Adrenal gland (tissue), 12 donors: ENCODE data around the gene CCDC154. TPM values are rescaled to one million over a fixed set of nuclear protein-coding genes. Genes with fewer than 3 reads are reported as not detected.

Experiments used
- DNase-seq, 7 donors: peaks; one replicate each; pipeline ENCODE4 v3.0.0-alpha.2; 2019 to 2020
- H3K27ac ChIP-seq, 5 donors: fragments of 200-600 bp; sonication (generic) in 4 of 5; 1 replicate in 3 of 5; 2 replicates in 2 of 5; pipeline versions ENCODE4 v1.5.1 to v1.8.0; 2016 to 2020; ENCODE audit warnings: mild to moderate bottlenecking in 1 of 5
- H3K27me3 ChIP-seq: fragments of 200-600 bp; 2 replicates; pipeline ENCODE4 v1.8.0; 2021
- H3K36me3 ChIP-seq, 2 donors: fragments of 200-600 bp; replicated peaks in 1 of 2; 1 replicate in 1 of 2; 2 replicates in 1 of 2; pipeline versions ENCODE4 v1.5.1 to v1.8.0; 2018 to 2022
- H3K4me1 ChIP-seq, 2 donors: fragments of 200-600 bp; replicated peaks in 1 of 2; 1 replicate in 1 of 2; 2 replicates in 1 of 2; pipeline versions ENCODE4 v1.5.1 to v1.8.0; 2018 to 2021
- H3K4me3 ChIP-seq, 4 donors: fragments of 200-600 bp; sonication (generic) in 3 of 4; one replicate each; pipeline ENCODE4 v1.5.1; 2016 to 2018
- H3K9me3 ChIP-seq, 3 donors: fragments of 200-600 bp; sonication (generic) in 1 of 3; replicated peaks in 1 of 3; 1 replicate in 2 of 3; 2 replicates in 1 of 3; pipeline versions ENCODE4 v1.5.1 to v1.8.0; 2016 to 2021
- CTCF ChIP-seq, 6 experiments: fragments of 450-650 bp in 4 of 6; fragments of 200-600 bp in 2 of 6; sonication (generic) in 1 of 6; IDR thresholded peaks; 1 replicate in 5 of 6; 2 replicates in 1 of 6; pipeline versions ENCODE4 v1.5.1 to v1.8.0; 2016 to 2021; ENCODE audit warnings: antibody characterized with exemption in 6 of 6, mild to moderate bottlenecking in 2 of 6, moderate library complexity in 1 of 6
- POLR2A ChIP-seq, 2 donors: fragments of 450-650 bp; IDR thresholded peaks; one replicate each; pipeline ENCODE4 v1.6.1; 2017; ENCODE audit warnings: antibody characterized with exemption in 2 of 2, mild to moderate bottlenecking in 2 of 2, moderate library complexity in 1 of 2
- WGBS, 4 donors: extraction: QIAGEN DNeasy Blood & Tissue Kit in 2 of 4; methylation state at CpG; one replicate each; pipeline versions ENCODE4 v1.1.5 to v1.1.7; 2013 to 2017; 5-methylcytosine and 5-hydroxymethylcytosine counted together
- intact Hi-C, 2 donors: fragments of 100-400 bp; cut with DNase I; formaldehyde crosslinking; loops; one replicate each; pipeline versions ENCODE4 v1.14.1 to v1.15.0; 2022 to 2023
- polyA plus RNA-seq, 3 donors: library from polyadenylated mRNA; stranded (reverse); fragments of 200-250 nt in 2 of 3; fragments of 350-450 nt in 1 of 3; fragmentation: Illumina TruSeq in 1 of 3; extraction: RNeasy Lipid Tissue Mini Kit (QIAGEN cat#74804) in 1 of 3; gene quantifications; one replicate each; pipeline ENCODE4 v1.2.3, GENCODE V29; 2013 to 2014
- total RNA-seq, 9 donors: library from RNA; depleted of rRNA in 4 of 9; stranded (reverse); fragments of >200 nt in 4 of 9; fragments of 120-200 nt in 1 of 9; fragmentation: NEBNext Ultra II Directional in 1 of 9; extraction: Animal tissue kit (Norgen Biotek cat#: 25700) in 1 of 9; gene quantifications; one replicate each; pipeline versions ENCODE4 v1.1.0 to v1.2.4, GENCODE V29; 2013 to 2023
- donor health status: healthy with polysubstance abuse.
- donor health status: Bipolar disorder and iron deficiency.
- donor health status: DM: yes; HTN: yes; CAD: no.
- donor health status: DM: no; HTN: no; CAD: no.
- donor health status: DM: no; HTN: no; CAD: no.
- donor health status: DM: yes; HTN: yes; CAD: no.

The CCDC154 gene
- total and polyA plus RNA-seq, 12 donors = 0.28 to 39.7 (median 1.1) TPM; not detected in 1

- TF ChIP-seq POLR2A (IDR thresholded peaks at IDR 0.05) (no peak), CTCF (IDR thresholded peaks at IDR 0.05) (no peak)
- no peaks in the 10 kb centered on the region for H3K4me1 ChIP-seq
- peaks cover 0 to 60% of the 10 kb centered on the region in 2 donors for H3K36me3 ChIP-seq
- no peaks in the 10 kb centered on the region for H3K9me3 ChIP-seq
- DNase-seq = no peak
- no peak overlapping the region for H3K4me3 ChIP-seq
- no peak overlapping the region for H3K27ac ChIP-seq
- intact Hi-C loops = no loop called here
- 92 to 96% (median 93%) methylated on average over 10 to 38 of the region's 38 CpGs for WGBS, 4 donors
- H3K27me3 ChIP-seq = no peaks in the 10 kb centered on the region
Observed at GRCh38 chr16:1398826-1399581, 45.4 kb downstream of the CCDC154 start.

- TF ChIP-seq CTCF (IDR thresholded peaks at IDR 0.05) = no peak
- no peak for TF ChIP-seq POLR2A (IDR thresholded peaks at IDR 0.05)
- DNase-seq = no peak
- Histone ChIP-seq H3K27me3 (no peaks in the 10 kb centered on the region), H3K9me3 (no peaks in the 10 kb centered on the region), H3K27ac (no peak overlapping the region), H3K4me1 (no peaks in the 10 kb centered on the region), H3K36me3 (peaks cover 0 to 64% of the 10 kb centered on the region in 2 donors), H3K4me3 (no peak overlapping the region)
- intact Hi-C loops = no loop called here
- 90 to 96% (median 93%) methylated on average over 9 of the region's 9 CpGs for WGBS, 4 donors
Observed at GRCh38 chr16:1398351-1398750, 46.0 kb downstream of the CCDC154 start.

GRCh38 chr16:1397779-1398178 is 46.6 kb downstream of the CCDC154 start:
- H3K9me3 ChIP-seq = no peaks in the 10 kb centered on the region
- no peaks in the 10 kb centered on the region for H3K4me1 ChIP-seq
- 92 to 98% (median 93%) methylated on average over 13 to 19 of the region's 21 CpGs for WGBS, 4 donors
- TF ChIP-seq POLR2A (IDR thresholded peaks at IDR 0.05) = no peak
- no peak for TF ChIP-seq CTCF (IDR thresholded peaks at IDR 0.05)
- H3K27ac ChIP-seq = no peak overlapping the region
- H3K36me3 ChIP-seq = peaks cover 0 to 66% of the 10 kb centered on the region in 2 donors
- no peak overlapping the region for H3K4me3 ChIP-seq
- DNase-seq = no peak
- intact Hi-C loops = no loop called here
- no peaks in the 10 kb centered on the region for H3K27me3 ChIP-seq

GRCh38 chr16:1395444-1396031 is 48.8 kb downstream of the CCDC154 start:
- Histone ChIP-seq H3K27me3 (no peaks in the 10 kb centered on the region), H3K9me3 (no peaks in the 10 kb centered on the region), H3K27ac (no peak overlapping the region), H3K36me3 (peaks cover 0 to 67% of the 10 kb centered on the region in 2 donors), H3K4me3 (no peak overlapping the region), H3K4me1 (no peaks in the 10 kb centered on the region)
- WGBS, 4 donors = 92 to 94% (median 93%) methylated on average over 10 to 22 of the region's 22 CpGs
- intact Hi-C loops = no loop called here
- no peak for DNase-seq
- TF ChIP-seq POLR2A (IDR thresholded peaks at IDR 0.05) (no peak), CTCF (IDR thresholded peaks at IDR 0.05) (no peak)
